ENCODE data around the gene ADAMTS16.

DNA sequence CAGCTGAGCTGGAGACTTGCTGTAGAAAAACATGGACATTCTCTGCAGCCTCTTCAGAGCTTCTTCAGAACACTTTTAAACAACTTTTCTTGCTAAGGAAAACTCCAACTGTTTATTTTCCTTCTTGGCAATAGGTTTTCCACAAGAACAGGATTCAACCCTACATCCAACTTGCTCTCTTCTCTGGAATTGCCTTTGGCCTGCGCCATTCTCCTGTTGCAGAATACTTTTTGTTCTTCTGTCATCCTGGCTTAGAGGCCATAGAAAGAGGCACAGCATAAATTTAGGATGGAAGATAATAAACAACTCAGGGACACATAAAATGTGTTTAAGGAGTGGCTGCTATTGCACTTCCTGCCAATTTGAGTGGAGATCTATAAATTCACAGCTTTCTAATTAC, 227.6 kb downstream of the ADAMTS16 start:
- TF ChIP-seq POLR2A (IDR thresholded peaks at IDR 0.05; ENCODE audit: low read depth, low read length) (no peak), TAF1 (IDR thresholded peaks at IDR 0.05; ENCODE audit: low read depth, low read length) (no peak), POLR2AphosphoS5 (IDR thresholded peaks at IDR 0.05; ENCODE audit: low read depth, low read length) (no peak), SPI1 (IDR thresholded peaks at IDR 0.05; ENCODE audit: low read depth, low read length) (no peak)
